K562 (cell line): ENCODE measurements around the gene COL4A6.

Experiments
- MAZ ChIP-seq, 2 experiments: fragments of 450-650 bp in 1 of 2; sonication (generic) in 1 of 2; formaldehyde crosslinking; IDR thresholded peaks in 1 of 2; conservative IDR thresholded peaks in 1 of 2; 2 replicates each; pipeline versions ENCODE4 v1.4.0 to v1.5.0; 2020; ENCODE audit warnings: mild to moderate bottlenecking in 1 of 2, missing genetic modification reagents in 1 of 2
- UBTF ChIP-seq, 2 experiments: IDR thresholded peaks; 2 replicates each; pipeline ENCODE4 v1.6.1; 2012; ENCODE audit warnings: improper control_type of control experiment in 2 of 2, low read depth in 2 of 2, low read length in 2 of 2, borderline replicate concordance in 1 of 2

- TF ChIP-seq MAZ (CRISPR knock-in tag; conservative IDR thresholded peaks at IDR 0.05 in 1 of 2, IDR thresholded peaks at IDR 0.05 in 1 of 2) (no peak), UBTF (IDR thresholded peaks at IDR 0.05; ENCODE audit: borderline replicate concordance in 1 of 2, low read depth in 2 of 2, low read length in 2 of 2) (no peak)
Measured at GRCh38 chrX:108464604-108465003, 26.4 kb upstream of the COL4A6 start.
